Loucy (cell line): Measurements from ENCODE around the gene TBC1D1.

Experiments used
- H2AFZ ChIP-seq: fragments of 200-600 bp; sonication (generic); 2 replicates; pipeline ENCODE4 v1.6.0; 2016; ENCODE audit warnings: antibody characterized with exemption, mild to moderate bottlenecking, low read length, moderate library complexity
- H3F3A ChIP-seq: fragments of 200-600 bp; 2 replicates; pipeline ENCODE4 v1.6.0; 2016; ENCODE audit warnings: antibody characterized with exemption, low read depth, mild to moderate bottlenecking
- H3K27me3 ChIP-seq: fragments of 200-600 bp; sonication (generic); 2 replicates; pipeline ENCODE4 v1.6.1; 2014; ENCODE audit warnings: low read length, mild to moderate bottlenecking; ENCODE audit not compliant: insufficient read depth, poor library complexity, severe bottlenecking
- H3K36me3 ChIP-seq: fragments of 200-600 bp; sonication (generic); 2 replicates; pipeline ENCODE4 v1.6.1; 2016; ENCODE audit warnings: low read length; ENCODE audit not compliant: insufficient read depth
- H3K4me1 ChIP-seq: fragments of 200-600 bp; sonication (generic); 2 replicates; pipeline ENCODE4 v1.5.1; 2014; ENCODE audit warnings: low read length, mild to moderate bottlenecking; ENCODE audit not compliant: insufficient read depth, poor library complexity, severe bottlenecking
- H3K4me2 ChIP-seq: fragments of 200-600 bp; sonication (generic); 2 replicates; pipeline ENCODE4 v1.6.0; 2014; ENCODE audit warnings: antibody characterized with exemption, low read length, low read depth, mild to moderate bottlenecking; ENCODE audit not compliant: poor library complexity, severe bottlenecking
- H3K4me3 ChIP-seq: fragments of 200-600 bp; sonication (generic); 2 replicates; pipeline ENCODE4 v1.5.1; 2014; ENCODE audit warnings: low read length, mild to moderate bottlenecking, mixed read lengths; ENCODE audit not compliant: poor library complexity, severe bottlenecking
- H3K79me2 ChIP-seq: fragments of 200-600 bp; sonication (generic); 2 replicates; pipeline ENCODE4 v1.6.1; 2014; ENCODE audit warnings: low read length; ENCODE audit not compliant: insufficient read depth
- H3K9ac ChIP-seq: fragments of 200-600 bp; sonication (generic); 2 replicates; pipeline ENCODE4 v1.6.0; 2014; ENCODE audit warnings: mild to moderate bottlenecking, low read depth, low read length, moderate library complexity; ENCODE audit not compliant: poor library complexity, severe bottlenecking
- H3K9me2 ChIP-seq: fragments of 200-600 bp; sonication (generic); replicated peaks from 2 replicates; pipeline ENCODE4 v1.6.1; 2016; ENCODE audit warnings: low read depth, low read length, mixed read lengths
- H3K9me3 ChIP-seq: fragments of 200-600 bp; sonication (generic); 2 replicates; pipeline ENCODE4 v1.6.1; 2014; ENCODE audit warnings: mild to moderate bottlenecking, antibody characterized with exemption, low read length, low read depth; ENCODE audit not compliant: insufficient read depth
- H4K20me1 ChIP-seq: fragments of 200-600 bp; sonication (generic); 2 replicates; pipeline ENCODE4 v1.6.0; 2014; ENCODE audit warnings: antibody characterized with exemption, low read length, mild to moderate bottlenecking; ENCODE audit not compliant: insufficient read depth, poor library complexity, severe bottlenecking
- EZH2phosphoT487 ChIP-seq: fragments of 200-600 bp; IDR thresholded peaks from 2 replicates; pipeline ENCODE4 v1.6.1; 2018; ENCODE audit warnings: antibody characterized with exemption, mild to moderate bottlenecking, moderate library complexity, borderline replicate concordance
- TF ChIP-seq, protein P1 (sequence below): fragments of 200-600 bp; sonication (generic); conservative IDR thresholded peaks from 2 replicates; pipeline ENCODE4 v1.5.1; 2014; ENCODE audit warnings: mild to moderate bottlenecking, antibody characterized with exemption, low read length

The TBC1D1 gene

GRCh38 chr4:38144031-38144430 lies 253.1 kb downstream of the TBC1D1 start:
- no peaks in the 10 kb centered on the region for H3K9me3 ChIP-seq
- H3K27me3 ChIP-seq, result no peaks in the 10 kb centered on the region
- TF ChIP-seq, protein P1, sequence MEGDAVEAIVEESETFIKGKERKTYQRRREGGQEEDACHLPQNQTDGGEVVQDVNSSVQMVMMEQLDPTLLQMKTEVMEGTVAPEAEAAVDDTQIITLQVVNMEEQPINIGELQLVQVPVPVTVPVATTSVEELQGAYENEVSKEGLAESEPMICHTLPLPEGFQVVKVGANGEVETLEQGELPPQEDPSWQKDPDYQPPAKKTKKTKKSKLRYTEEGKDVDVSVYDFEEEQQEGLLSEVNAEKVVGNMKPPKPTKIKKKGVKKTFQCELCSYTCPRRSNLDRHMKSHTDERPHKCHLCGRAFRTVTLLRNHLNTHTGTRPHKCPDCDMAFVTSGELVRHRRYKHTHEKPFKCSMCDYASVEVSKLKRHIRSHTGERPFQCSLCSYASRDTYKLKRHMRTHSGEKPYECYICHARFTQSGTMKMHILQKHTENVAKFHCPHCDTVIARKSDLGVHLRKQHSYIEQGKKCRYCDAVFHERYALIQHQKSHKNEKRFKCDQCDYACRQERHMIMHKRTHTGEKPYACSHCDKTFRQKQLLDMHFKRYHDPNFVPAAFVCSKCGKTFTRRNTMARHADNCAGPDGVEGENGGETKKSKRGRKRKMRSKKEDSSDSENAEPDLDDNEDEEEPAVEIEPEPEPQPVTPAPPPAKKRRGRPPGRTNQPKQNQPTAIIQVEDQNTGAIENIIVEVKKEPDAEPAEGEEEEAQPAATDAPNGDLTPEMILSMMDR, result no peak
- no peak for TF ChIP-seq EZH2phosphoT487
- H3F3A ChIP-seq, result no peaks in the 10 kb centered on the region
- no peak overlapping the region for H3K4me3 ChIP-seq
- H3K9ac ChIP-seq, result no peak overlapping the region
- H2AFZ ChIP-seq, result no peak overlapping the region
- no peaks in the 10 kb centered on the region for H3K4me1 ChIP-seq
- no peak overlapping the region for H3K4me2 ChIP-seq
- H3K9me2 ChIP-seq, result no peaks in the 10 kb centered on the region
- no peaks in the 10 kb centered on the region for H4K20me1 ChIP-seq
- H3K79me2 ChIP-seq, result no peaks in the 10 kb centered on the region
- H3K36me3 ChIP-seq, result no peaks in the 10 kb centered on the region; the same call in 1 of the 2 replicates

- H3K9ac ChIP-seq, result no peak overlapping the region
- H3K36me3 ChIP-seq, result no peaks in the 10 kb centered on the region
- no peaks in the 10 kb centered on the region for H3K9me3 ChIP-seq
- H3K4me1 ChIP-seq, result no peaks in the 10 kb centered on the region
- no peaks in the 10 kb centered on the region for H3F3A ChIP-seq
- H3K4me3 ChIP-seq, result no peak overlapping the region
- no peak overlapping the region for H2AFZ ChIP-seq
- no peaks in the 10 kb centered on the region for H3K27me3 ChIP-seq
- H3K79me2 ChIP-seq, result no peaks in the 10 kb centered on the region
- no peaks in the 10 kb centered on the region for H3K9me2 ChIP-seq
- H3K4me2 ChIP-seq, result no peak overlapping the region
- H4K20me1 ChIP-seq, result no peaks in the 10 kb centered on the region
- TF ChIP-seq EZH2phosphoT487, result no peak
- TF ChIP-seq, protein P1, result no peak
Measured at GRCh38 chr4:38145033-38145678, 254.3 kb downstream of the TBC1D1 start.

DNA sequence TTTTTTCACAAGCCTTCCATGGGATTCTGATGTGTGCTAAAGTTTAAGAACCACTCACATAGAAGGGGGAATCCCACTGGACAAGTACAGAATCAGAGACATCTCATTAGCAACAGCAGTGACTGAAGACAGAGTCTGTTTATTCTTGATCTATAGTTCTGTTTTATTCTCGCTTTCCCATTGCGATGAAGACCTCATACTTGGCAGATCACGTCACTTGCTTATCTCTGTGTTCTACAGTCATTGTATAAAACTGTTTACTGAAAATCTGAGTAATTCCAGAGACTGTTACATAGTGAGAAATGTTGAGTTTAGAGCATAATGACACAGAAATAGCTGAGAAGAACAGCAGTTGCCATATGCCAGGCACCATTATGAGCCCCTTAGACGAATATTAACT lies 254.9 kb downstream of the TBC1D1 start:
- no peaks in the 10 kb centered on the region for H3K4me1 ChIP-seq
- no peak overlapping the region for H2AFZ ChIP-seq
- no peaks in the 10 kb centered on the region for H3K27me3 ChIP-seq
- no peaks in the 10 kb centered on the region for H3K79me2 ChIP-seq
- H3F3A ChIP-seq, result no peaks in the 10 kb centered on the region
- no peaks in the 10 kb centered on the region for H3K9me2 ChIP-seq
- no peak overlapping the region for H3K4me3 ChIP-seq
- H3K9me3 ChIP-seq, result no peaks in the 10 kb centered on the region
- H3K9ac ChIP-seq, result no peak overlapping the region
- H4K20me1 ChIP-seq, result no peaks in the 10 kb centered on the region
- H3K4me2 ChIP-seq, result no peak overlapping the region
- TF ChIP-seq EZH2phosphoT487, result no peak
- TF ChIP-seq, protein P1, result no peak
- H3K36me3 ChIP-seq, result no peaks in the 10 kb centered on the region
